Endothelial cell of umbilical vein (primary cell): ENCODE data around the gene STYX. TPM values are rescaled to one million over a fixed set of nuclear protein-coding genes. Genes with fewer than 3 reads are reported as not detected.

ENCODE experiments used
- BruUV-seq: library from RNA; stranded (reverse); fragments of 400-500 nt; replicated peaks from 2 replicates; lab custom pipeline; 2021; lab: Mats Ljungman, UMichigan
- CTCF ChIA-PET: fragments of 300-600, 350-600 bp; sonication (Branson Sonifier 250); formaldehyde crosslinking; loops from one replicate; lab custom pipeline; 2021; ENCODE audit warnings: antibody characterized with exemption, inconsistent platforms; lab: Charles Lee
- POLR2A ChIA-PET: fragments of 300-600, 350-600 bp; sonication (Branson Sonifier 250); formaldehyde crosslinking; loops from one replicate; lab custom pipeline; 2021; ENCODE audit warnings: antibody characterized with exemption, inconsistent platforms; lab: Charles Lee
- DNase-seq: peaks from one replicate; pipeline ENCODE4 v3.0.0-alpha.2; 2011; ENCODE audit warnings: low read depth, low spot score
- FAIRE-seq: peaks from 2 replicates; lab custom pipeline; 2011; peaks lifted over from hg19 to GRCh38; lab: Jason Lieb, UNC
- H2AFZ ChIP-seq: 2 replicates; pipeline ENCODE4 v1.6.0; 2012; ENCODE audit warnings: low read depth, low read length, control low read depth, inconsistent platforms
- H3K27ac ChIP-seq: 2 replicates; pipeline ENCODE4 v1.5.1; 2011; ENCODE audit warnings: low read depth, mild to moderate bottlenecking, control low read depth, low read length, moderate library complexity; ENCODE audit not compliant: insufficient read depth
- H3K27me3 ChIP-seq, 2 experiments: 2 replicates each; pipeline versions ENCODE4 v1.6.0 to v1.6.1; 2011; ENCODE audit warnings: low read length in 2 of 2, mixed read lengths in 1 of 2; ENCODE audit not compliant: control insufficient read depth in 2 of 2, insufficient read depth in 2 of 2
- H3K36me3 ChIP-seq, 2 experiments: 2 replicates in 1 of 2; 3 replicates in 1 of 2; pipeline ENCODE4 v1.5.1; 2011; ENCODE audit warnings: low read length in 2 of 2, mild to moderate bottlenecking in 1 of 2, moderate library complexity in 1 of 2; ENCODE audit not compliant: control insufficient read depth in 2 of 2, insufficient read depth in 2 of 2; ENCODE audit errors: extremely low read depth in 1 of 2
- H3K4me1 ChIP-seq: 3 replicates; pipeline ENCODE4 v1.5.1; 2011; ENCODE audit warnings: mild to moderate bottlenecking, low read length; ENCODE audit not compliant: control insufficient read depth, insufficient read depth; ENCODE audit errors: extremely low read depth
- H3K4me2 ChIP-seq: 2 replicates; pipeline ENCODE4 v1.6.1; 2011; ENCODE audit warnings: low read length, control low read depth, mixed read lengths; ENCODE audit not compliant: insufficient read depth
- H3K4me3 ChIP-seq, 3 experiments: fragments of 200-600 bp in 1 of 3; sonication (generic), shearing (Covaris generic) in 1 of 3; replicated peaks in 1 of 3; 2 replicates each; pipeline ENCODE4 v1.5.1; 2011 to 2016; ENCODE audit warnings: control low read depth in 3 of 3, low read length in 3 of 3, mild to moderate bottlenecking in 2 of 3, inconsistent platforms in 1 of 3, low read depth in 1 of 3, moderate library complexity in 1 of 3; ENCODE audit not compliant: insufficient read depth in 1 of 3
- H3K79me2 ChIP-seq: 2 replicates; pipeline ENCODE4 v1.6.0; 2012; ENCODE audit warnings: low read length, inconsistent platforms; ENCODE audit not compliant: control insufficient read depth, insufficient read depth
- H3K9ac ChIP-seq: replicated peaks from 2 replicates; pipeline ENCODE3; 2011; ENCODE audit warnings: low read length, control low read depth; ENCODE audit not compliant: insufficient read depth; ENCODE audit errors: extremely low read depth
- H3K9me1 ChIP-seq: replicated peaks from 3 replicates; pipeline ENCODE4 v1.6.0; 2011; ENCODE audit warnings: mild to moderate bottlenecking, low read length; ENCODE audit not compliant: control insufficient read depth, insufficient read depth; ENCODE audit errors: extremely low read depth
- H3K9me3 ChIP-seq: replicated peaks from 2 replicates; pipeline ENCODE4 v1.5.1; 2012; ENCODE audit warnings: low read length, inconsistent platforms; ENCODE audit not compliant: control insufficient read depth, insufficient read depth
- H4K20me1 ChIP-seq: replicated peaks from 2 replicates; pipeline ENCODE3; 2011; ENCODE audit warnings: mild to moderate bottlenecking, low read length; ENCODE audit not compliant: control insufficient read depth, insufficient read depth; ENCODE audit errors: extremely low read depth
- EZH2 ChIP-seq: IDR thresholded peaks from 2 replicates; pipeline ENCODE4 v1.6.1; 2012; ENCODE audit warnings: borderline replicate concordance, low read depth, mild to moderate bottlenecking, moderate library complexity, low read length, inconsistent platforms; ENCODE audit not compliant: severe bottlenecking
- FOS ChIP-seq: IDR thresholded peaks from 2 replicates; pipeline ENCODE4 v1.6.1; 2011; ENCODE audit warnings: mild to moderate bottlenecking, low read length, moderate library complexity, borderline replicate concordance; ENCODE audit not compliant: insufficient read depth
- GATA2 ChIP-seq: IDR thresholded peaks from 2 replicates; pipeline ENCODE4 v1.7.0; 2011; ENCODE audit warnings: low read depth, mild to moderate bottlenecking, moderate library complexity, mixed read lengths, low read length; ENCODE audit not compliant: insufficient read length, insufficient read depth
- JUN ChIP-seq: IDR thresholded peaks from 2 replicates; pipeline ENCODE4 v1.6.1; 2011; ENCODE audit warnings: borderline replicate concordance, low read depth; ENCODE audit not compliant: insufficient read length, insufficient read depth
- MAX ChIP-seq: IDR thresholded peaks from 2 replicates; pipeline ENCODE4 v1.6.1; 2011; ENCODE audit not compliant: insufficient read depth, insufficient read length
- MYC ChIP-seq: IDR thresholded peaks from one replicate; pipeline ENCODE4 v1.6.1; 2011; ENCODE audit warnings: mild to moderate bottlenecking, low read depth, low read length
- POLR2A ChIP-seq: IDR thresholded peaks from 2 replicates; pipeline ENCODE4 v1.6.1; 2012; ENCODE audit warnings: low read depth, mild to moderate bottlenecking, control low read depth, low read length
- POLR2AphosphoS5 ChIP-seq: IDR thresholded peaks from 2 replicates; pipeline ENCODE4 v1.6.1; 2012; ENCODE audit warnings: low read depth, mild to moderate bottlenecking, control low read depth, low read length, moderate library complexity; ENCODE audit not compliant: insufficient read depth
- dilution Hi-C: fragments of 300-500 bp; cut with MboI; formaldehyde crosslinking; loops from one replicate; pipeline ENCODE4 v1.15.0; 2019; ENCODE audit warnings: low sequenced_read_pairs; ENCODE audit not compliant: extremely low pct_ligation_motif_present
- intact Hi-C: fragments of 100-400 bp; cut with micrococcal nuclease; formaldehyde crosslinking; loops from one replicate; pipeline ENCODE4 v1.10.0; 2022
- polyA plus RNA-seq, 4 experiments: library from polyadenylated mRNA; depleted of rRNA in 3 of 4; stranded (reverse) in 3 of 4; unstranded in 1 of 4; fragments of >200 nt; gene quantifications; 2 replicates each; pipeline versions ENCODE4 v1.2.1 to v1.2.3, GENCODE V29; 2011 to 2012; ENCODE audit warnings: missing spikeins in 1 of 4
- total RNA-seq: library from RNA; stranded (reverse); gene quantifications from 2 replicates; pipeline ENCODE4 v1.2.3, GENCODE V29; 2021
- TF ChIP-seq, protein P1 (sequence below), 2 donors: IDR thresholded peaks; 1 replicate in 1 of 2; 2 replicates in 1 of 2; pipeline ENCODE4 v1.5.1; 2011; ENCODE audit warnings: low read length in 2 of 2, mild to moderate bottlenecking in 2 of 2, moderate library complexity in 2 of 2, control low read depth in 1 of 2, inconsistent platforms in 1 of 2, low read depth in 1 of 2; ENCODE audit not compliant: insufficient read depth in 1 of 2; ENCODE audit errors: extremely low read depth in 1 of 2

Gene STYX
- total and polyA plus RNA-seq, 2 donors (not counting 3 experiments of a cell fraction or from before 2014, with no cell fraction given): 6.2 to 21.3 TPM

GRCh38 chr14:52690983-52691760 lies 38.8 kb upstream of the STYX start:
- POLR2A ChIA-PET: no interaction called here

More at GRCh38 chr14:52690983-52691760, 38.8 kb upstream of the STYX start:
- DNase-seq (no peak), FAIRE-seq (no peak)
- Histone ChIP-seq H3K79me2 (peaks cover 85% of the 10 kb centered on the region), H3K9me1 (no peaks in the 10 kb centered on the region), H3K9me3 (no peaks in the 10 kb centered on the region), H3K27ac (no peak overlapping the region), H3K9ac (no peak overlapping the region), H3K4me3 (no peak overlapping the region), H3K27me3 (no peaks in the 10 kb centered on the region), H2AFZ (no peak overlapping the region), H3K36me3 (no peaks in the 10 kb centered on the region), H3K4me2 (no peak overlapping the region), H3K4me1 (peaks cover 7% of the 10 kb centered on the region), H4K20me1 (peaks cover 3% of the 10 kb centered on the region)
- no TSS peak for BruUV-seq
- CTCF ChIA-PET: interaction anchor here (1.5 kb wide), 1 partner anchor 32 kb away, joined by 3 read pairs; no protein-coding TSS in a partner anchor
- intact Hi-C loops (no loop called here), dilution Hi-C loops (no loop called here)
- TF ChIP-seq MYC (no peak), EZH2 (no peak), POLR2AphosphoS5 (no peak), MAX (no peak), FOS (no peak), JUN (no peak), POLR2A (no peak), GATA2 (no peak)
- TF ChIP-seq, protein P1, sequence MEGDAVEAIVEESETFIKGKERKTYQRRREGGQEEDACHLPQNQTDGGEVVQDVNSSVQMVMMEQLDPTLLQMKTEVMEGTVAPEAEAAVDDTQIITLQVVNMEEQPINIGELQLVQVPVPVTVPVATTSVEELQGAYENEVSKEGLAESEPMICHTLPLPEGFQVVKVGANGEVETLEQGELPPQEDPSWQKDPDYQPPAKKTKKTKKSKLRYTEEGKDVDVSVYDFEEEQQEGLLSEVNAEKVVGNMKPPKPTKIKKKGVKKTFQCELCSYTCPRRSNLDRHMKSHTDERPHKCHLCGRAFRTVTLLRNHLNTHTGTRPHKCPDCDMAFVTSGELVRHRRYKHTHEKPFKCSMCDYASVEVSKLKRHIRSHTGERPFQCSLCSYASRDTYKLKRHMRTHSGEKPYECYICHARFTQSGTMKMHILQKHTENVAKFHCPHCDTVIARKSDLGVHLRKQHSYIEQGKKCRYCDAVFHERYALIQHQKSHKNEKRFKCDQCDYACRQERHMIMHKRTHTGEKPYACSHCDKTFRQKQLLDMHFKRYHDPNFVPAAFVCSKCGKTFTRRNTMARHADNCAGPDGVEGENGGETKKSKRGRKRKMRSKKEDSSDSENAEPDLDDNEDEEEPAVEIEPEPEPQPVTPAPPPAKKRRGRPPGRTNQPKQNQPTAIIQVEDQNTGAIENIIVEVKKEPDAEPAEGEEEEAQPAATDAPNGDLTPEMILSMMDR (IDR thresholded peaks at IDR 0.05; ENCODE audit: extremely low read depth in 1 of 2, insufficient read depth in 1 of 2, low read depth in 1 of 2, low read length in 2 of 2): no peak
